Measurements from ENCODE around the gene ERC1. TPM values are rescaled to one million over a fixed set of nuclear protein-coding genes. Genes with fewer than 3 reads are reported as not detected.

ERC1 gene
- total RNA-seq, 4 donors from 2014 or later, result 28.5 to 71.7 (median 38.5) TPM

DNA sequence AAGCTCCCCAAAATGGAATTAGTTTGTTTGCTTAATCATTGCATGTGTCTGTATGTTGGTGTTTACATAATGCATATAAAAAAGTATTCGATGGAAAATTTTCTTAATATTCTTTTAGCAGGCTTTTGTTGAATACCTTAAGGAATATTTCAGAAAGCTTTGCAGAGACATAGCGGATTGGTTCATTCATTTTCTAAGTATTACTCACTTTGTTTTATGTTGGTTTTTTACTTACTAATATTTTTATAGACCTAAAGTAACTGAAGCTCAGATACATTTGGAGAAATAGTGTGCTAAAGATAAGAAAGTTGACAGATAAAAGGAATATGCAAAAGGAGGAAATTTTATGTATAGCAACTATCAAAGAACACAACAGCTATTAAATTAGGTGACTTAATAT, 191.0 kb downstream of the ERC1 start:
- H3K27ac ChIP-seq, result no peak overlapping the region
- peaks cover 40% of the 10 kb centered on the region for H3K36me3 ChIP-seq
- no peaks in the 10 kb centered on the region for H3K9me3 ChIP-seq
- H3K27me3 ChIP-seq, result no peaks in the 10 kb centered on the region
- H3K4me3 ChIP-seq, result no peak overlapping the region
- no peak for DNase-seq (ENCODE audit: low spot score in 2 of 2)
- no peaks in the 10 kb centered on the region for H3K4me1 ChIP-seq
- TF ChIP-seq POLR2AphosphoS5 (IDR thresholded peaks at IDR 0.05) (no peak), EP300 (IDR thresholded peaks at IDR 0.05) (no peak), POLR2A (IDR thresholded peaks at IDR 0.05) (no peak)
- TF ChIP-seq, protein P1, sequence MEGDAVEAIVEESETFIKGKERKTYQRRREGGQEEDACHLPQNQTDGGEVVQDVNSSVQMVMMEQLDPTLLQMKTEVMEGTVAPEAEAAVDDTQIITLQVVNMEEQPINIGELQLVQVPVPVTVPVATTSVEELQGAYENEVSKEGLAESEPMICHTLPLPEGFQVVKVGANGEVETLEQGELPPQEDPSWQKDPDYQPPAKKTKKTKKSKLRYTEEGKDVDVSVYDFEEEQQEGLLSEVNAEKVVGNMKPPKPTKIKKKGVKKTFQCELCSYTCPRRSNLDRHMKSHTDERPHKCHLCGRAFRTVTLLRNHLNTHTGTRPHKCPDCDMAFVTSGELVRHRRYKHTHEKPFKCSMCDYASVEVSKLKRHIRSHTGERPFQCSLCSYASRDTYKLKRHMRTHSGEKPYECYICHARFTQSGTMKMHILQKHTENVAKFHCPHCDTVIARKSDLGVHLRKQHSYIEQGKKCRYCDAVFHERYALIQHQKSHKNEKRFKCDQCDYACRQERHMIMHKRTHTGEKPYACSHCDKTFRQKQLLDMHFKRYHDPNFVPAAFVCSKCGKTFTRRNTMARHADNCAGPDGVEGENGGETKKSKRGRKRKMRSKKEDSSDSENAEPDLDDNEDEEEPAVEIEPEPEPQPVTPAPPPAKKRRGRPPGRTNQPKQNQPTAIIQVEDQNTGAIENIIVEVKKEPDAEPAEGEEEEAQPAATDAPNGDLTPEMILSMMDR (IDR thresholded peaks at IDR 0.05), result no peak
- WGBS, result 91% methylated on average over 2 of the region's 2 CpGs

DNA sequence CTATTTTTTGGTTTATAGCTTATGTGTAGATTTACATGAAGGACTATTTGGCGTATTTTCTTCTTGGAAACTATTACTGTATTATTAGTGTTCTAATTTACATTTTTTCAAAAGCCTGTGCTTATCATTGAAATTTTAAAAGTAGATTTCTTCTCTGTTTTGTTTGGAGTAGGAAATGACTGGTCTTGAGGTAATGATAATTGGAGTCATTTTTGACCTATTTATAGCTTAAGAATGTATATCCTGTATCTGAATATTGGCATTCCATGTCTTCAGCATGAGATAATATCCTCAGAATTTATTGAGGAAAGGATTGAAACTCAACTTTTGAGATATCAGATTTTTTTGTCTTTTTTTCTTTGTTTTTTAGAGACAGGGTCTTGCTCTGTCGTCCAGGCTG, 193.4 kb downstream of the ERC1 start:
- H3K27me3 ChIP-seq, result no peaks in the 10 kb centered on the region
- no peak for DNase-seq (ENCODE audit: low spot score in 2 of 2)
- no peaks in the 10 kb centered on the region for H3K4me1 ChIP-seq
- no peak overlapping the region for H3K4me3 ChIP-seq
- TF ChIP-seq POLR2AphosphoS5 (IDR thresholded peaks at IDR 0.05), result no peak
- TF ChIP-seq, protein P1 (IDR thresholded peaks at IDR 0.05), result no peak
- no peak for TF ChIP-seq EP300 (IDR thresholded peaks at IDR 0.05)
- TF ChIP-seq POLR2A (IDR thresholded peaks at IDR 0.05), result no peak
- 98% methylated on average over 2 of the region's 2 CpGs for WGBS
- peaks cover 53% of the 10 kb centered on the region for H3K36me3 ChIP-seq
- H3K9me3 ChIP-seq, result no peaks in the 10 kb centered on the region
- H3K27ac ChIP-seq, result no peak overlapping the region

DNA sequence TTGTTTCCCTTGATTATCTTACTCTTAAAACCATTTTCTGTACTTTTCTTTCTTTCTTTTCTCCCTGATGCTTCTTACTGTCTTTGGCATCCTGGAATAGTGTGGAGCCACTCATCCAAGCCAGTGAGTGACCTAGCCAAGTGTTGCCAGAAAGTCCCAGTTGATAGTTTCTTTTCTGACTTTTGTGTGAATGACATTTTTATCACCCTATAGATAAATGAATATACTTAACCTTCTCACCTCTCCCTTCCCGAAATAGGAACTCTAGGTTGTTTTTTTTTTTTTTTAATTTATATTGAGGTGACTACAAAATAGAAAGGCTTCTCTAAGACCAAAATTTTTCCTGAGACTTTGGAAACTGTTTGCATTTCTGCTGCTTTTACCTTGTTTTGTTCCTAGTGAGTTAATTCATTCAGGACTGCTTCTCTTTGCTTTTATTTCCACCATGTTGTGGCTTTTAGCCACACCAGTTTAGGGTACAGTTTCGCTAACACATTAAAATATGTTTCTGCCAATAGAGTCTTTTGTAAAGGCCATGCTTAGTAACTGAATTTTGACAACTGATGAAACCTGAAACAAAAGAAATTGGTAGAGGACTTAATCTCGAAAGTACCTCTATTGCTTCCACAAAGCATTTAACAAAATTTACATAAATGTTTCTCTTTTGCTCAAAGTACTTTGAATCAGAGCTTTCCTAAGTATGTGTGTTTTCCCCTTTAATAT, 194.6 kb downstream of the ERC1 start:
- no peaks in the 10 kb centered on the region for H3K9me3 ChIP-seq
- peaks cover 50% of the 10 kb centered on the region for H3K36me3 ChIP-seq
- no peak overlapping the region for H3K4me3 ChIP-seq
- no peaks in the 10 kb centered on the region for H3K4me1 ChIP-seq
- H3K27ac ChIP-seq, result no peak overlapping the region
- TF ChIP-seq POLR2AphosphoS5 (IDR thresholded peaks at IDR 0.05), result no peak
- no peak for TF ChIP-seq POLR2A (IDR thresholded peaks at IDR 0.05)
- no peak for TF ChIP-seq EP300 (IDR thresholded peaks at IDR 0.05)
- TF ChIP-seq, protein P1 (IDR thresholded peaks at IDR 0.05), result no peak
- no peaks in the 10 kb centered on the region for H3K27me3 ChIP-seq
- DNase-seq (ENCODE audit: low spot score in 2 of 2), result no peak
- 89% methylated on average over 3 of the region's 3 CpGs for WGBS

DNA sequence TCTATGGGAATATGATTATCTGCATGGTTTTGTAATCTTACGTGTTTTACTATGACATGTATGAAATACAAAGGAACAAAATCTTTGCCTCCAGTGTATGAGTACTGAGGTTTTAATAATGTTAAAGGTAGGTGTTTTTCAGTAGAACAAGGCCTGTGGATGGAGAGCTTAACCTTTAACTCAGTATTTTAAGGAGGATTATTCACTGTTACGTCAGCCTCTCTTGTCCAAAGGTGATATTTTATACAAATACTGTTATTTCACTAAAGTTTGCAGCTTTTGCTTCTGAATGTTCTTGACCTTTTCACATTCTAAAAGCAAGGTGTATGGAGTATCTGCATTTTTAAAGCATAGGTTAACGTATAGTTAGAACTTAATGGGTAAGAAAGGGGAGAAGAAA, 195.3 kb downstream of the ERC1 start:
- no peak for DNase-seq (ENCODE audit: low spot score in 2 of 2)
- H3K27me3 ChIP-seq, result no peaks in the 10 kb centered on the region
- H3K4me1 ChIP-seq, result no peaks in the 10 kb centered on the region
- TF ChIP-seq POLR2AphosphoS5 (IDR thresholded peaks at IDR 0.05), result no peak
- no peak for TF ChIP-seq EP300 (IDR thresholded peaks at IDR 0.05)
- TF ChIP-seq POLR2A (IDR thresholded peaks at IDR 0.05), result no peak
- TF ChIP-seq, protein P1 (IDR thresholded peaks at IDR 0.05), result no peak
- H3K9me3 ChIP-seq, result no peaks in the 10 kb centered on the region
- 94% methylated on average over 3 of the region's 3 CpGs for WGBS
- no peak overlapping the region for H3K27ac ChIP-seq
- H3K36me3 ChIP-seq, result peaks cover 46% of the 10 kb centered on the region
- no peak overlapping the region for H3K4me3 ChIP-seq

DNA sequence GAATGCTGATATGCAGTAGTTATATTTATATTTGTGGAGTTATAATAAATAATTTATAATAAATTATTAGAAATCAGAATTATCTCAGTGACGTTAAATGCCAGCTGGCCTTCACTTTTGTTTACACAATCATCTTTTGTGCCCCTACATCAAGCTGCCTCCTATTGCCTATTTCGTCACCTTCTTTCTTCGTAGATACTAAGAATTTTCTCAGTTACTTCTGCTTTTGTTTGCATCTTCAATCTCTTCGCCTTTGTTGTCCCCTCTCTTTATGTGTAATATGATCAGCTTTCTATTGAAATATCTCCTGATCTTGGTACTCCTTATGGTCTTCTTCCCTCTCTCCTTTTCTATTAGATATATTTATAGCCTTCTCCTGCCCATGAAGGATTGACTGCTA, 197.0 kb downstream of the ERC1 start:
- TF ChIP-seq, protein P1 (IDR thresholded peaks at IDR 0.05), result no peak
- no peak overlapping the region for H3K27ac ChIP-seq
- no peaks in the 10 kb centered on the region for H3K27me3 ChIP-seq
- no peak for DNase-seq (ENCODE audit: low spot score in 2 of 2)
- 94% methylated on average over 4 of the region's 4 CpGs for WGBS
- peaks cover 8% of the 10 kb centered on the region for H3K4me1 ChIP-seq
- no peaks in the 10 kb centered on the region for H3K9me3 ChIP-seq
- H3K36me3 ChIP-seq, result peaks cover 38% of the 10 kb centered on the region
- no peak overlapping the region for H3K4me3 ChIP-seq

Measured in suprapubic skin (tissue), 4 donors.